HG03521 (cell line): ENCODE results near the gene JAZF1.
"Not testable (repeated sequence)": the region's sequence is repeated elsewhere in the genome, so short reads cannot be mapped to it uniquely, and the experiment has no call there.

Experiments used
- ATAC-seq: cut with Tn5 transposase; IDR thresholded peaks from one replicate; pipeline ENCODE4 v1.9.1; 2021; ENCODE audit warnings: mild to moderate bottlenecking, moderate library complexity; ENCODE audit not compliant: unreplicated experiment

Gene JAZF1

GRCh38 chr7:27889800-27890199, 290.8 kb downstream of the JAZF1 start:
- ATAC-seq: no peak

DNA sequence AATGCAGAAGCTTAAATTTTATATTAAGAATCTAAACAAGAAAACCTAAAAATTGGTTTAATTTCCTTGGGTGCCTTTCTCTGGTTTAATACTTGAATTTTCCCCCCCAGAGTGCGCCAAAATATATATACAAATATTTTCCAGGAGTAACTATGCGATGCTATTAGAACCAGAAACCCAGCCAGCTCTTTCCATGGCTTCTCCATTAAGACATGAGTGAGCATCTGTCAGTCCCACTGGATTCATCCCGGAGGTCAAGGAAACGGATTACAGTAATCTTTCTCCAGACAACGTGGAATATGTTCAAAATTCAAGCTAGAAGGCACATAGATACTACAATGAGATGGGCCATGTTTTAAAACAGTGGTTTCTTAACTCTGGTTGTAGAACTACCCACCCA, 291.9 kb downstream of the JAZF1 start:
- ATAC-seq: no peak

DNA sequence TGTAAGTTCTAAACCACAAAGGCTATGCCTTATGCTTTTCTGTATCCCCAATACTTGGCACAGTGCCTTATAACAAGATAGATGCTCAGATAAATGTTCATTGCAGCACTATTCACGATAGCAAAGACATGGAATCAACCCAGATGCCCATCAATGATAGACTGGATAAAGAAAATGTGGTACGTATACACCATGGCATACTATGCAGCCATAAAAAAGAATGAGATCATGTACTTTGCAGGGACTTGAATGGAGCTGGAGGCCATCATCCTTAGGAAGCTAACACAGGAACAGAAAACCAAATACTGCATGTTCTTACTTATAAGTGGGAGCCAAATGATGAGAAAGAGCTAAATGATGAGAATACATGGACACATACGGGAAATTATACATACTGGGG, 293.9 kb downstream of the JAZF1 start:
- not testable (repeated sequence) for ATAC-seq

DNA sequence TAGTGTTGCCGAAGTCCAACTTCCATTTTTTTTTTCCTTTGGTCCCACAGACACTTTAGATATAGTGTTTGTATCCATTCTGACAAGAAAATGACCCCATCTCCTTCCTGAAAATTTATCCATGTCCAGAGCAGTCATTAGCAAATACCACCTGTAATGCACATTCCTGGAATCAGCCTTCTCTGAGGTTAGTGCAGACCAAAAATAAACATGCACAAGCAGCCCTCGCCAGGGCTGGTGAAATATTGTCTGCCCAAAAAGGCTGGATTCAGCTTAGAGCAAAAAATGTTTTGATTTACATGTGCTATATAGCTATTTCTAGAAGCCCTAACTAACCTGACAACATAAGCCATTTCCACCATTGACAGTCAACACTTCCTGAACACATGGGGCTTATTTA, 294.9 kb downstream of the JAZF1 start:
- no peak for ATAC-seq

DNA sequence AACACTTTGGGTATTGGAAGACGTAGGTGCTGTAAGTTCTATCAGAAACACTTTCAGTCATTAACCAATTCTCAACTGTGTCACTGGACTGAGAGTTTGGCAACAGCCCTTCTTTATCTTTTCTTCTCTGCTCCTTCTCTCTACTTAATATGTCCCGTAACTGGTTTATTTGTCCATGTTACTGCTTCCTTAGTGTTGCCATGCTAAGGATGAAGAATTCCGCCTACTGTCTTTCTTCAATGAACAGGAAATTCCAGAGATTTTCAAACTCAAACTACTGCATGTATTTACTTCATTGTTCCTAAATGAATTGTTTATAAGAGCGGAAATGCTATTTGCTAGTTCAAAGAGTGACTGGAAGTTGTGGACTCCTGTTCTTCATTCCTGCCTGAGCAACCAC, 296.9 kb downstream of the JAZF1 start:
- no peak for ATAC-seq

DNA sequence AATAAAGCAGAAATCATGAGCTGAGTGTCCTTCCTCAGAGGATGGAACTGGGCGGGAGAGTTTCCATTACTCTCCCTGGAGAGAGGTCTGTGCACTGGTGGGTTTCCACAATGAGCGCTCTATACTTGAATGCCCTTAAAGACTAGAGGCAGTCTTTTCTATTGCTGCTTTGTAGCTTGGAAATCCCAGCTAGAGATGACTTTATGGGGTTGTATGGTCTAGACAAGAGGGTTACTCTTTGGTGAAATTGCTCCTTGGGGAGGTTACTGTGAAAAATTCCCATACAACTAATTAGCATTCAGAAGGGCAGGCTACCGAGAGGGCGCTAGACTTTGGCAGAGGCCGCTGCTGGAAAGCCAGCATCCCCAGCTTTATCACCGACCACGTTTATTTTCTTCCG, 303.8 kb downstream of the JAZF1 start:
- no peak for ATAC-seq

GRCh38 chr7:27875832-27876231, 304.8 kb downstream of the JAZF1 start:
- ATAC-seq: no peak

- no peak for ATAC-seq
Observed at GRCh38 chr7:27875061-27875460, 305.5 kb downstream of the JAZF1 start.

- ATAC-seq: no peak
Observed at GRCh38 chr7:27873981-27874957, 306.3 kb downstream of the JAZF1 start.

DNA sequence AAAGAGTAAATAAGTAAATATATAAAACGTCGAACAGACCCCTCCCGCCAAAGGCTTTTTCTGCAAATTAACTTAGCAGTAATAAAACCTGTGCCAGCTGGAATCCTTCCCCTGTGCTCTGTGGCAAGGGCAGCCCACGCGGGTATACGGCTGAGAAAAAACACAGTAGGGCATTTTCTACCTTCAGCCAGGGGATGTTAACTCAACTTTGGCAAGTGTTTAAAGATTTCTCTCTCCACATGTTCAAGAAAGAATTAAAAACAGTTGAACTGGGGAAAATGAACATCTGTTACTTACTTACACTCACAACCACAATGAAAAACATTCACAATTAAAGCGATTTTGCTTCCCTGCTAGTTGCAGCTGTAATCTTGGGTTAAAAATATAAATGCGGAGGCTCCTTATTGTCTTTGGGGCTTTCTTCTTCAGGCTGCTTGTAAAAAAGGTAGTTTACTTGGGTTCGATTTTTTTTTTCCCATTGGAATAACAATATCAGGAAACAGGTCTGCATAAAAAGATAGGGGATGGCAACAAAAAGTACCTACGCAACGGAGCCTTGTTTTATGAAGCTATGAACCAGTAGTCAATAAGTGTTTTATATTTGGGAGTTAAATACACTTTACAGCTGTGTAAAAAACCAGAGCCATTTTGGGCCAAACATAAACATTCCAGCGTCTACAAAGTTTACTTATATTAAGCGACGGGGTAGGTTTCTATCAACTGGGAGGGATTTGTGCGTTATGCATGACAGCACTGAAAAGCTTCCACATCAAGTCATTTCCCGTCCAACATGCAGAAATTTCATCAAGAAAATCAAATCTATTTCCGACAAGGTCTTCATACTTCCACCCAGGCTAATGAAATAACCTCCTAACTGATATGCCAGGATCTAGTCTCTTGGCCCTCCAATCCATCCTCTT, 308.0 kb downstream of the JAZF1 start:
- ATAC-seq: no peak

DNA sequence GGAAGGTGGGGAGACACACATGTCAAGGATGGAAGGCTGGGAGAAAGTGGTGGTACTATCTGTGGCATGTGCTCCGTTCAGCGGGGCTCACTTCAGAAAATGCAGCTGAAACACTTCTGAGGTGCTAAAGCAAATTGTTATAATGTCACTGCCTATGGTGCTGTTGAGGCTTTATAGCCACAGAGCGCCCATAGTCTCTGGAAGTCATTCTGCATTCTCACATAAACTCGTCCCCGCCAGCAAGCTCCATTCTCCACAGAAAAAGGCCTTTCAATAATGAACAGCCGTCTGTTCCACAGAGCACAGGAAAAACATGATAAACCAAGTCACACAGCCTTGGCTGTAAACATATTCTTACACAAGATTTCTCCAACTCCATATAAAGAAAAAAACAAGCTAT, 308.7 kb downstream of the JAZF1 start:
- ATAC-seq: no peak

GRCh38 chr7:27871086-27871485, 309.5 kb downstream of the JAZF1 start:
- no peak for ATAC-seq

DNA sequence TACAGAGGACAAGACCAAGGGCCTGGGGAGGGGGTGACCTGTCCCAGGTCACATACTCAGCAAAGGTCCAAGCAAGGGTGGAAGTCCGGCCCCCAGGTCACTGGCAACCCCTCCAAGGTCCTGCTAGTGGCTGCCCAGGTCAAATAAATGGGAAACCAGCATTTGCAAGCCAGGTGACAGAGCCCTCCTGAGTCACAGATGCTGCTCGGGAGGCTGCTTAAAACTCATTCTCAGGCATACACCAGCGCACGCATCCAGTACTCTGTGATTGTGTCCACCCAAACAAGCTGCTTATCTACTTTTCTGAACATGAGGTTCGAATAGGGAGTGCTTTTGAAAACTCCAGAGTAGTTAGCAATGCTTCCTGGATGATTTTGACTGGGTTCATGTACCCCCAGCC, 310.0 kb downstream of the JAZF1 start:
- ATAC-seq: no peak

DNA sequence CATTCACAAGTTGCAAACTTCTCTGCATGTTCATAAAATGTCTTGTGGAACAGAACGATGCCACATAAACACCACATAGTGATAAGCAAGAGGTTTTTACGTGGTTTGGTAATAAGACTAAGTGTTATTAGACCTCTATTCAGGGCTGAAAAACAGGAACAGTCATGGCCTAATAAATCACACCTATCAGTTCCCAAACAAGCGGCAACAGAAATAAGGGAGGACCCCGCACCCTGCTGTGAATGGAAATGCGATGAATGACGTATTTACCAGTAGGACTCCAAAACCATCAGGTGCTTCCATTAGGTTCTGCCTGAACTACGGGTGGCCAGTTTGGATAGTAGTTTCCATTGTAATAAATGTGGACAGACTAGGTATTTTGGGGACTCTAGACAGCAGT, 311.5 kb downstream of the JAZF1 start:
- no peak for ATAC-seq

DNA sequence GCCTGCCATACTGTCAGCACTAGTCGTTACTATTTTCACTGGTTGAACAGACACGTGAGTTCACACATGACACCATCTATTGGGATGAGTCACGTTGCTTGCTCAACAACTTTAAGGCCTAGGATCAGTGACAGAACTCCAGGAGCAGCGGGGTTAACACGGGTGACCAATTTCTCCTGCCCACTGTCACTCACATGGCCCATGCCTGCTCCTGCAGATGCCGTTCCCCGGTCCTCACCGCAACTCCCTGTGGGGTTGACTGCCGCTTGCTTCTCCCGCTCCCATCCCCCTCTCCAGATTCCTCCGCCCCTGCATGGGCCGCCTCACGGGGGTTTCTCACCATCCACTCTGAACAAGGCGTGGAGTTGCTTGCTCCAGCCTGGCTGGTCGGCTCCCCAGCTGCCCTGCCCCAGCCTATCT, 312.5 kb downstream of the JAZF1 start:
- ATAC-seq: no peak

DNA sequence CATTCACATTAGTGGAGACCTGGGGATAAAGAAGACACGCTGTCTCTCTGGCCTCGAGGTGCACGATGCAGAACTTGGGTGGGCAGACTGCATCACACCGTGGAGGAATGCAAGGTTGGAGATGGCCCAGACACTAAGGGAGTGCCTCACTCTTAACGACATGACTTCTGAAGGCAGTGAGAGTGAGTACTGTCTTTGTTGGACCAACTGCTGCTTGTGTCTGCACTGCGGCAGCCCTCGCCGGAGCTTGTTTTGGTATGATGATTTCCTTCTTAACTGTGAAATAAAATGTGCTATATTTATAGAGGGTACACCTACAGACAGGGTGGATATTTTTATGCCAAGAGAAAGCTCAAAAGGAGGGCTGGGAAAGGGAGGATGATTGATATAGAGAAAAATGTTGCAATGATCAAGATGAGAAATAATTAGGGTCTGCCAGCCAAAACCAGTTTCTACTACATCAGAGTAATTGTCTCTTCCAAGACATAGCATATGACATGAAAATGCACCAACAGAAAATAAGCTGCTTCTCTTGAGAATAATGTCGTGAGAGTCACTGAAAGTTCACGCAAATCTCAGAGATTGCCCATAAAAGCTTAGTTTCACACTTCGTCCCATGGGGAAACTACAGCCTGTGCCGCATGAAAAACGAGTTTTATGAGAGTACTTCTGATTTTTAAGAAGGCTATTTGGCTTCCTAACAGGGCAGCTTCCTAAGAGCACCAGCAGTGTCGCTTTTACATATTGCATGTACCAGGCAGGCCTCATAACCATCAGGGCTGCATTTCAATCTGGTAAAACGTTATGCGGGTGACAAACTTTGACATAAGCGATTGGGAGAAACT, 313.5 kb downstream of the JAZF1 start:
- no peak for ATAC-seq

GRCh38 chr7:27866256-27866655, 314.3 kb downstream of the JAZF1 start:
- no peak for ATAC-seq

- ATAC-seq: no peak
Observed at GRCh38 chr7:27863880-27864279, 316.7 kb downstream of the JAZF1 start.

- no peak for ATAC-seq
Observed at GRCh38 chr7:27861747-27862146, 318.8 kb downstream of the JAZF1 start.

DNA sequence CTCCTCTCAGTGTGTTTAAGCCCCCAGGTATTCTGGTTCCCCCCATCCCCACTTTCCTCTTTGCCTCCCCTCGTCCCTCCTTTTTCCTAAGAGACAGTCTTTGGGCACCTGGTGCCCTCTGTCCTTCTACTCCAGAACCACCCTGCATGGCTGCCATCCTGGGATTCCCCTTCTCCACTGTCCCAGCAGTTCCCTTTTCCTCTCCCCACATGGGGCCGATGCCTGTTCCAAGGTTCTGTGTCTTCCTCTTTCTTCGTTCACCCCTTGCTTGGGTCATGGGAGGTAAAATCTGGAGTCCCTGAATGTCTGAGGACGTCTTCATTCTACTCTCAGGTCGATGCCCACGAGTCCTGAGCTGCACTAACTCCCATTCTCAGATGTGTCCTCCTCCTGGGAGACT, 319.8 kb downstream of the JAZF1 start:
- ATAC-seq: no peak
